Heart right ventricle (tissue), 16 donors: ENCODE measurements around the gene SPTBN4. TPM values are rescaled to one million over a fixed set of nuclear protein-coding genes. Genes with fewer than 3 reads are reported as not detected.

Experiments used
- ATAC-seq, 8 donors: fragments of 200-7000 bp; cut with Tn5 transposase; one replicate each; pipeline ENCODE4 v1.9.1; 2020; ENCODE audit warnings: mild to moderate bottlenecking in 8 of 8, moderate library complexity in 8 of 8, moderate number of reproducible peaks in 1 of 8
- DNase-seq, 2 donors: peaks; one replicate each; pipeline ENCODE4 v3.0.0-alpha.2; 2020
- H3K27ac ChIP-seq, 10 donors: fragments of 200-600 bp; sonication (generic) in 2 of 10; one replicate each; pipeline versions ENCODE4 v1.5.0 to v1.8.0; 2020 to 2022; ENCODE audit warnings: mild to moderate bottlenecking in 3 of 10
- H3K27me3 ChIP-seq, 7 donors: fragments of 200-600 bp; one replicate each; pipeline ENCODE4 v1.8.0; 2021 to 2022; ENCODE audit warnings: mild to moderate bottlenecking in 2 of 7
- H3K36me3 ChIP-seq, 9 donors: fragments of 200-600 bp; sonication (generic) in 1 of 9; one replicate each; pipeline versions ENCODE4 v1.5.0 to v1.8.0; 2020 to 2022; ENCODE audit warnings: mild to moderate bottlenecking in 2 of 9
- H3K4me1 ChIP-seq, 9 donors: fragments of 200-600 bp; sonication (generic) in 1 of 9; one replicate each; pipeline versions ENCODE4 v1.5.0 to v1.8.0; 2020 to 2022; ENCODE audit warnings: mild to moderate bottlenecking in 4 of 9
- H3K4me3 ChIP-seq, 10 donors: fragments of 200-600 bp; sonication (generic) in 2 of 10; one replicate each; pipeline versions ENCODE4 v1.5.0 to v1.8.0; 2020 to 2022; ENCODE audit warnings: mild to moderate bottlenecking in 7 of 10, moderate library complexity in 2 of 10
- H3K9me3 ChIP-seq, 11 donors: fragments of 200-600 bp in 10 of 11; sonication (generic) in 2 of 11; one replicate each; pipeline versions ENCODE4 v1.5.0 to v1.8.0; 2013 to 2022; ENCODE audit warnings: mild to moderate bottlenecking in 2 of 11, control low read depth in 1 of 11, moderate library complexity in 1 of 11
- CTCF ChIP-seq, 9 donors: fragments of 200-600 bp; sonication (generic) in 2 of 9; IDR thresholded peaks; one replicate each; pipeline versions ENCODE4 v1.5.0 to v1.8.0; 2021 to 2022; ENCODE audit warnings: antibody characterized with exemption in 9 of 9, mild to moderate bottlenecking in 5 of 9, moderate library complexity in 1 of 9
- whole genome bisulfite sequencing, 2 donors: extraction: QIAGEN DNeasy Blood & Tissue Kit; methylation state at CpG; one replicate each; pipeline ENCODE4 v1.1.7; 2013; ENCODE audit warnings: inconsistent platforms in 1 of 2; 5-methylcytosine and 5-hydroxymethylcytosine counted together
- intact Hi-C, 10 donors: fragments of 100-400 bp; cut with DNase I; formaldehyde crosslinking; loops; one replicate each; pipeline versions ENCODE4 v1.11.1 to v1.14.2; 2022
- polyA plus RNA-seq, 2 donors: library from polyadenylated mRNA; stranded (reverse); fragments of 200-250 nt; gene quantifications; one replicate each; pipeline ENCODE4 v1.2.3, GENCODE V29; 2013
- total RNA-seq, 10 donors: library from RNA; stranded (reverse); fragmentation: NEBNext Ultra II Directional in 3 of 10; extraction: Animal tissue kit (Norgen Biotek cat#: 25700) in 3 of 10; gene quantifications; one replicate each; pipeline versions ENCODE4 v1.2.1 to v1.2.4, GENCODE V29; 2021 to 2023
- donor health status: Arrhythmogenic right ventricular cardiomyopathy.
- donor health status: ischemic (EF 13 %, LVEDD 7.1; RV severe dilation, severe dysfunction).
- donor health status: healthy with polysubstance abuse.
- donor health status: DM: no; HTN: yes; CAD: no.
- donor health status: DM: no; HTN: no; CAD: no.
- donor health status: ischemic (EF 25% LVEDD 6.9; RV normal size, moderate dysfunction).
- donor health status: ischemic (EF 25% LVEDD 5.7; RV mildly dilated, moderate dysfunction).
- donor health status: healthy.
- donor health status: DM: yes; HTN: yes; CAD: no.
- donor health status: Ischemic cardiomyopathy.
- donor health status: ischemic (EF 35%, LVEDD 5.7; RV mildly dilated, moderate dysfunction).
- donor health status: nonischemic (EF 11% LVEDD 7.7; RV severe dilation, severe dysfunction).
- donor health status: DM: yes; HTN: yes; CAD: no.
- donor health status: PGD.
- donor health status: ischemic (EF 29% LVEDD 5.4; RV normal size, mild dysfunction).
- donor health status: nonischemic (EF 23%, LVEDD 6.1; RV moderate dilation, normal function).

Gene SPTBN4
- total and polyA plus RNA-seq, 12 donors = 3.0 to 13.8 (median 4.9) TPM

- Histone ChIP-seq H3K4me3 (no peak overlapping the region), H3K27me3 (peaks cover 0 to 16% (median 0%) of the 10 kb centered on the region in 7 donors), H3K27ac (no peak overlapping the region), H3K4me1 (no peaks in the 10 kb centered on the region), H3K9me3 (no peaks in the 10 kb centered on the region), H3K36me3 (no peaks in the 10 kb centered on the region)
- 74 to 81% methylated on average over 9 of the region's 9 CpGs for WGBS, 2 donors
- DNase-seq = no peak
- no peak for ATAC-seq
- intact Hi-C loops = no loop called here
- TF ChIP-seq CTCF (IDR thresholded peaks at IDR 0.05) = no peak
Measured at GRCh38 chr19:40506099-40506498, 39.3 kb downstream of the SPTBN4 start.

DNA sequence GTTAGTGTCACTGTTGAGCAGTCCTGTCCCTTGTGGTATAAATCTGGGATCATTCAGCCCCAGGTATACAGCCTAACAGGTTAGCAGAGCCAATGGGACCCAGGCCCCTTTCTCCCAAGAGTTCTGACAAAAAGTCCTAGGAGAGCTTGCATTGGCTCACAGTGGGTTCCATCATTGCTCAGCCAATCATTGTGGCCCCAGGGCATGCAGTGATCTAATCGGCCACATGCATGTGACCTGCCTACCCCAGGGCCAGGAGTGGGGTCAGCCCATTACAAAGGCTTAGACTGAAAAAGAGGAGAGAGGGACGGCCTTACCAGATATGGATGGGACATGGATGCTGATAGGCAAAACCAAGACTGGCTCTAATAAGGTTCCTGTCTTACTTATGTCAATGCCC, 41.1 kb downstream of the SPTBN4 start:
- intact Hi-C loops = no loop called here
- DNase-seq (no peak), ATAC-seq (no peak)
- WGBS, 2 donors = 57 to 66% methylated on average over 2 of the region's 2 CpGs
- Histone ChIP-seq H3K4me1 (peaks cover 0 to 6% (median 3%) of the 10 kb centered on the region in 9 donors), H3K27me3 (peaks cover 0 to 34% (median 9%) of the 10 kb centered on the region in 7 donors), H3K36me3 (no peaks in the 10 kb centered on the region), H3K9me3 (no peaks in the 10 kb centered on the region), H3K4me3 (no peak overlapping the region), H3K27ac (no peak overlapping the region)
- no peak for TF ChIP-seq CTCF (IDR thresholded peaks at IDR 0.05)

- Histone ChIP-seq H3K4me1 (peaks cover 0 to 8% (median 3%) of the 10 kb centered on the region in 9 donors), H3K4me3 (no peak overlapping the region), H3K27ac (no peak overlapping the region), H3K9me3 (no peaks in the 10 kb centered on the region), H3K27me3 (peaks cover 0 to 44% (median 19%) of the 10 kb centered on the region in 7 donors), H3K36me3 (no peaks in the 10 kb centered on the region)
- TF ChIP-seq CTCF (IDR thresholded peaks at IDR 0.05) = no peak
- DNase-seq (no peak), ATAC-seq (no peak)
- intact Hi-C loops = no loop called here
- 86 to 89% methylated on average over 8 of the region's 8 CpGs for WGBS, 2 donors
Measured at GRCh38 chr19:40508739-40509260, 42.0 kb downstream of the SPTBN4 start.

GRCh38 chr19:40510526-40511115, 43.8 kb downstream of the SPTBN4 start:
- H3K27me3 ChIP-seq = peaks cover 0 to 59% (median 29%) of the 10 kb centered on the region in 7 donors
- ATAC-seq (no peak), DNase-seq (no peak)
- TF ChIP-seq CTCF (IDR thresholded peaks at IDR 0.05) = no peak
- no peak overlapping the region for H3K4me3 ChIP-seq
- WGBS, 2 donors = 84 to 87% methylated on average over 7 of the region's 7 CpGs
- intact Hi-C loops = no loop called here
- H3K36me3 ChIP-seq = no peaks in the 10 kb centered on the region
- no peaks in the 10 kb centered on the region for H3K9me3 ChIP-seq
- peaks cover 0 to 8% (median 3%) of the 10 kb centered on the region in 9 donors for H3K4me1 ChIP-seq
- H3K27ac ChIP-seq = no peak overlapping the region
